Measurements from ENCODE around the gene OSBPL8.

DNA sequence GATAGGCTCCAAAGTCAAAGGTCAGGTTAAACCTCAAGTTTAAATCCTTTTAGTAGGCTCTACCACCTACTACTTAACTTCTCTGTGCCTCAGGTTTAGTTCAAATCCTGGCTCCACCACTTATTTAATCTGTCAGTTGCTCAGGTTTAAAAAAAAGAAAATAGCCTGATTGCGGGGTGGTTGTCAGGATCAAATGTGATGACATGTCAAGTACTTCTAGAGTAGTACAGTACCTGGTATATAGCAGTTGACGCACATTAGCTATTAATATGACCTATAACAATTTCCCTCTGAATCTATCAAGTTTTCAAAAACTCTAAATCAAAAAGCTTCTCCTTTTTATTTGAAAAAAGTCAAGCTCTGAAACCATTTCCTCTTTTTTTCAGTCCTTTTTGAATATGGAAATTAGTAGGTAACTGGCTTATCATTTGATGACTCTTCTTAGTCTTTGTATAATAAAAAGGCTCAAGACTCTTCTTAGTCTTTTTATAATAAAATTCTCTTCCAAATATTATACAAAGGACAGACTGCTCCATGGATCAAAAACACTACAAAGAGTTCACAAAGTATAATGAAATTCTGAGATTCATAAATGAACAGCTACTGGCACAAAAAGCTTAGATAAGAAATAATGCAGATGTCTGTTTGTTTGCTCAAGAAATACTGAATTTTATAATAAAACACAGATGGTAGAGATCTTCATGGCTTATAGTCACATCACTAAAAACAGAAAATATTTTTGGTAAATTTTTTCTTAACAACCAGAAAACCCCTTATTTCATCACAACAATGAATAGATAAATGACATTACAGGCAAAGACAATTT lies 5.0 kb downstream of the OSBPL8 start:
- TF ChIP-seq TBP (optimal IDR thresholded peaks at IDR 0.05; ENCODE audit: low read depth, low read length) = no peak
- TF ChIP-seq KLF16 (IDR thresholded peaks at IDR 0.05) = no peak
- TF ChIP-seq, protein P1, sequence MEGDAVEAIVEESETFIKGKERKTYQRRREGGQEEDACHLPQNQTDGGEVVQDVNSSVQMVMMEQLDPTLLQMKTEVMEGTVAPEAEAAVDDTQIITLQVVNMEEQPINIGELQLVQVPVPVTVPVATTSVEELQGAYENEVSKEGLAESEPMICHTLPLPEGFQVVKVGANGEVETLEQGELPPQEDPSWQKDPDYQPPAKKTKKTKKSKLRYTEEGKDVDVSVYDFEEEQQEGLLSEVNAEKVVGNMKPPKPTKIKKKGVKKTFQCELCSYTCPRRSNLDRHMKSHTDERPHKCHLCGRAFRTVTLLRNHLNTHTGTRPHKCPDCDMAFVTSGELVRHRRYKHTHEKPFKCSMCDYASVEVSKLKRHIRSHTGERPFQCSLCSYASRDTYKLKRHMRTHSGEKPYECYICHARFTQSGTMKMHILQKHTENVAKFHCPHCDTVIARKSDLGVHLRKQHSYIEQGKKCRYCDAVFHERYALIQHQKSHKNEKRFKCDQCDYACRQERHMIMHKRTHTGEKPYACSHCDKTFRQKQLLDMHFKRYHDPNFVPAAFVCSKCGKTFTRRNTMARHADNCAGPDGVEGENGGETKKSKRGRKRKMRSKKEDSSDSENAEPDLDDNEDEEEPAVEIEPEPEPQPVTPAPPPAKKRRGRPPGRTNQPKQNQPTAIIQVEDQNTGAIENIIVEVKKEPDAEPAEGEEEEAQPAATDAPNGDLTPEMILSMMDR (IDR thresholded peaks at IDR 0.05 in 2 of 3, conservative IDR thresholded peaks at IDR 0.05 in 1 of 3; ENCODE audit: insufficient read depth in 2 of 3, low read depth in 1 of 3, low read length in 3 of 3) = no peak
